Esophagus squamous epithelium (tissue), 5 donors: Measurements from ENCODE around the gene SYT2. TPM values are rescaled to one million over a fixed set of nuclear protein-coding genes. Genes with fewer than 3 reads are reported as not detected.

Experiments used
- DNase-seq: peaks from one replicate; lab custom pipeline; 2025; lab: John Stamatoyannopoulos, UW
- H3K27ac ChIP-seq, 4 donors: fragments of 200-600 bp; sonication (generic); one replicate each; pipeline ENCODE4 v1.5.1; 2016 to 2019; ENCODE audit warnings: mild to moderate bottlenecking in 1 of 4
- H3K27me3 ChIP-seq, 4 donors: fragments of 200-600 bp; sonication (generic); 1 replicate in 3 of 4; 2 replicates in 1 of 4; pipeline versions ENCODE4 v1.5.1 to v1.6.0; 2017 to 2021; ENCODE audit warnings: antibody characterized with exemption in 1 of 4
- H3K36me3 ChIP-seq, 3 donors: fragments of 200-600 bp; sonication (generic); one replicate each; pipeline ENCODE4 v1.5.1; 2016 to 2019
- H3K4me1 ChIP-seq, 3 donors: fragments of 200-600 bp; sonication (generic); one replicate each; pipeline ENCODE4 v1.5.1; 2017 to 2019
- H3K4me3 ChIP-seq, 4 donors: fragments of 200-600 bp; sonication (generic); 1 replicate in 3 of 4; 2 replicates in 1 of 4; pipeline ENCODE4 v1.5.1; 2016 to 2019; ENCODE audit warnings: mild to moderate bottlenecking in 2 of 4, moderate library complexity in 1 of 4
- H3K9me3 ChIP-seq, 3 donors: fragments of 200-600 bp; sonication (generic); one replicate each; pipeline ENCODE4 v1.5.1; 2016 to 2019
- CTCF ChIP-seq, 6 experiments: fragments of 450-650 bp in 4 of 6; fragments of 200-600 bp in 2 of 6; sonication (generic) in 2 of 6; IDR thresholded peaks; one replicate each; pipeline ENCODE4 v1.5.1; 2016 to 2019; ENCODE audit warnings: antibody characterized with exemption in 6 of 6, mild to moderate bottlenecking in 4 of 6, moderate library complexity in 4 of 6
- POLR2A ChIP-seq, 4 donors: fragments of 450-650 bp; IDR thresholded peaks; one replicate each; pipeline ENCODE4 v1.6.1; 2017; ENCODE audit warnings: antibody characterized with exemption in 4 of 4, mild to moderate bottlenecking in 4 of 4, moderate library complexity in 3 of 4
- WGBS, 2 donors: methylation state at CpG; one replicate each; pipeline ENCODE4 v1.1.5; 2018; 5-methylcytosine and 5-hydroxymethylcytosine counted together
- intact Hi-C: fragments of 100-400 bp; cut with DNase I; formaldehyde crosslinking; loops from one replicate; pipeline ENCODE4 v1.15.0; 2022
- total RNA-seq, 4 donors: library from RNA; depleted of rRNA; stranded (reverse); fragments of >200 nt; gene quantifications; one replicate each; pipeline ENCODE4 v1.1.0, GENCODE V29; 2016
- donor health status: DM: yes; HTN: yes; CAD: no.

SYT2 gene
- total RNA-seq, 4 donors from 2014 or later, result not detected

- DNase-seq, result no peak
- Histone ChIP-seq H3K36me3 (no peaks in the 10 kb centered on the region), H3K9me3 (no peaks in the 10 kb centered on the region), H3K27ac (no peak overlapping the region), H3K4me3 (no peak overlapping the region), H3K4me1 (no peaks in the 10 kb centered on the region), H3K27me3 (peaks cover 0 to 49% (median 0%) of the 10 kb centered on the region in 4 donors)
- TF ChIP-seq POLR2A (IDR thresholded peaks at IDR 0.05), result no peak
- no peak for TF ChIP-seq CTCF (IDR thresholded peaks at IDR 0.05)
- 68 to 69% methylated on average over 3 of the region's 3 CpGs for WGBS, 2 donors
- intact Hi-C loops, result no loop called here
Measured at GRCh38 chr1:202665417-202665816, 44.8 kb downstream of the SYT2 start.

GRCh38 chr1:202664083-202664482 lies 46.2 kb downstream of the SYT2 start:
- intact Hi-C loops, result no loop called here
- Histone ChIP-seq H3K9me3 (no peaks in the 10 kb centered on the region), H3K36me3 (no peaks in the 10 kb centered on the region), H3K27me3 (peaks cover 0 to 62% (median 0%) of the 10 kb centered on the region in 4 donors), H3K4me1 (no peaks in the 10 kb centered on the region), H3K4me3 (no peak overlapping the region), H3K27ac (no peak overlapping the region)
- TF ChIP-seq CTCF (IDR thresholded peaks at IDR 0.05), result no peak
- no peak for DNase-seq
- 40 to 75% methylated on average over 1 of the region's 1 CpG for WGBS, 2 donors

- Histone ChIP-seq H3K27me3 (peaks cover 0 to 72% (median 0%) of the 10 kb centered on the region in 4 donors), H3K9me3 (no peaks in the 10 kb centered on the region), H3K27ac (no peak overlapping the region), H3K4me1 (no peaks in the 10 kb centered on the region), H3K4me3 (no peak overlapping the region), H3K36me3 (no peaks in the 10 kb centered on the region)
- no peak for DNase-seq
- TF ChIP-seq CTCF (IDR thresholded peaks at IDR 0.05) (no peak), POLR2A (IDR thresholded peaks at IDR 0.05) (no peak)
- WGBS, 2 donors, result 59 to 64% methylated on average over 10 of the region's 10 CpGs
- intact Hi-C loops, result no loop called here
Measured at GRCh38 chr1:202663131-202663530, 47.1 kb downstream of the SYT2 start.

GRCh38 chr1:202662081-202662480 lies 48.2 kb downstream of the SYT2 start:
- no peaks in the 10 kb centered on the region for H3K9me3 ChIP-seq
- no peak for DNase-seq
- H3K4me1 ChIP-seq, result no peaks in the 10 kb centered on the region
- WGBS, 2 donors, result 19 to 45% methylated on average over 5 of the region's 5 CpGs
- H3K4me3 ChIP-seq, result no peak overlapping the region
- H3K27ac ChIP-seq, result no peak overlapping the region
- intact Hi-C loops, result no loop called here
- TF ChIP-seq CTCF (IDR thresholded peaks at IDR 0.05) (no peak), POLR2A (IDR thresholded peaks at IDR 0.05) (no peak)
- peaks cover 0 to 82% (median 0%) of the 10 kb centered on the region in 4 donors for H3K27me3 ChIP-seq
- H3K36me3 ChIP-seq, result no peaks in the 10 kb centered on the region

- H3K27me3 ChIP-seq, result peaks cover 0 to 88% (median 0%) of the 10 kb centered on the region in 4 donors
- WGBS, 2 donors, result 69 to 79% methylated on average over 12 of the region's 13 CpGs
- H3K4me1 ChIP-seq, result no peaks in the 10 kb centered on the region
- intact Hi-C loops, result no loop called here
- H3K9me3 ChIP-seq, result no peaks in the 10 kb centered on the region
- TF ChIP-seq POLR2A (IDR thresholded peaks at IDR 0.05), result no peak
- peak in 3 of 6 experiments; percentile 5 to 31 (median 17) for TF ChIP-seq CTCF (IDR thresholded peaks at IDR 0.05)
- no peaks in the 10 kb centered on the region for H3K36me3 ChIP-seq
- H3K4me3 ChIP-seq, result no peak overlapping the region
- no peak overlapping the region for H3K27ac ChIP-seq
- DNase-seq, result no peak
Measured at GRCh38 chr1:202661136-202661845, 49.0 kb downstream of the SYT2 start.
